ENCODE data around the gene LRP1B.

GRCh38 chr2:140942284-140942683 lies 1188.5 kb downstream of the LRP1B start:
- TF ChIP-seq EZH2 (IDR thresholded peaks at IDR 0.05; ENCODE audit: borderline replicate concordance, insufficient read depth, low read depth, low read length, poor library complexity, severe bottlenecking) = no peak
- TF ChIP-seq CTCF (IDR thresholded peaks at IDR 0.05) = no peak
